NCI-H82 treated with DMSO at 0.1 percent for 48 hours (cell line): Measurements from ENCODE around the gene TMBIM6.
"Not testable (repeated sequence)": the region's sequence is repeated elsewhere in the genome, so short reads cannot be mapped to it uniquely, and the experiment has no call there.

Experiments used
- DNase-seq: peaks from one replicate; lab custom pipeline; 2025; ENCODE audit not compliant: unreplicated experiment; lab: John Stamatoyannopoulos, UW

Gene TMBIM6

GRCh38 chr12:49776413-49776812, 35.1 kb downstream of the TMBIM6 start:
- DNase-seq: peak; percentile 39

GRCh38 chr12:49776858-49777257, 35.5 kb downstream of the TMBIM6 start:
- DNase-seq: no peak

GRCh38 chr12:49777341-49777740, 36.0 kb downstream of the TMBIM6 start:
- no peak for DNase-seq

- no peak for DNase-seq
These were observed 36.7 kb downstream of the TMBIM6 start for GRCh38 chr12:49777800-49778748.

GRCh38 chr12:49779581-49779980, 38.2 kb downstream of the TMBIM6 start:
- no peak for DNase-seq

GRCh38 chr12:49780914-49781313, 39.6 kb downstream of the TMBIM6 start:
- not testable (repeated sequence) for DNase-seq

- no peak for DNase-seq
These were observed 42.7 kb downstream of the TMBIM6 start for GRCh38 chr12:49783917-49784676.

- no peak for DNase-seq
These were observed 43.5 kb downstream of the TMBIM6 start for GRCh38 chr12:49784756-49785409.

- DNase-seq: no peak
These were observed 46.3 kb downstream of the TMBIM6 start for GRCh38 chr12:49787672-49788071.

GRCh38 chr12:49789992-49790391, 48.6 kb downstream of the TMBIM6 start:
- DNase-seq: no peak

- no peak for DNase-seq
These were observed 49.6 kb downstream of the TMBIM6 start for GRCh38 chr12:49790741-49791555.

- DNase-seq: no peak
These were observed 50.3 kb downstream of the TMBIM6 start for GRCh38 chr12:49791700-49792099.

GRCh38 chr12:49792181-49792970, 51.0 kb downstream of the TMBIM6 start:
- no peak for DNase-seq

GRCh38 chr12:49792976-49793580, 51.7 kb downstream of the TMBIM6 start:
- DNase-seq: no peak

- no peak for DNase-seq
These were observed 52.3 kb downstream of the TMBIM6 start for GRCh38 chr12:49793620-49794019.

- no peak for DNase-seq
These were observed 52.7 kb downstream of the TMBIM6 start for GRCh38 chr12:49794021-49794420.

- no peak for DNase-seq
These were observed 53.7 kb downstream of the TMBIM6 start for GRCh38 chr12:49794811-49795653.

- DNase-seq: no peak
These were observed 54.3 kb downstream of the TMBIM6 start for GRCh38 chr12:49795654-49796105.
